ENCODE results near the gene FPR2. TPM values are rescaled to one million over a fixed set of nuclear protein-coding genes. Genes with fewer than 3 reads are reported as not detected.

The FPR2 gene
- total and polyA plus RNA-seq, 10 of the 15 experiments (the other 5 are each of a cell fraction or from before 2014, with no cell fraction given): not detected

DNA sequence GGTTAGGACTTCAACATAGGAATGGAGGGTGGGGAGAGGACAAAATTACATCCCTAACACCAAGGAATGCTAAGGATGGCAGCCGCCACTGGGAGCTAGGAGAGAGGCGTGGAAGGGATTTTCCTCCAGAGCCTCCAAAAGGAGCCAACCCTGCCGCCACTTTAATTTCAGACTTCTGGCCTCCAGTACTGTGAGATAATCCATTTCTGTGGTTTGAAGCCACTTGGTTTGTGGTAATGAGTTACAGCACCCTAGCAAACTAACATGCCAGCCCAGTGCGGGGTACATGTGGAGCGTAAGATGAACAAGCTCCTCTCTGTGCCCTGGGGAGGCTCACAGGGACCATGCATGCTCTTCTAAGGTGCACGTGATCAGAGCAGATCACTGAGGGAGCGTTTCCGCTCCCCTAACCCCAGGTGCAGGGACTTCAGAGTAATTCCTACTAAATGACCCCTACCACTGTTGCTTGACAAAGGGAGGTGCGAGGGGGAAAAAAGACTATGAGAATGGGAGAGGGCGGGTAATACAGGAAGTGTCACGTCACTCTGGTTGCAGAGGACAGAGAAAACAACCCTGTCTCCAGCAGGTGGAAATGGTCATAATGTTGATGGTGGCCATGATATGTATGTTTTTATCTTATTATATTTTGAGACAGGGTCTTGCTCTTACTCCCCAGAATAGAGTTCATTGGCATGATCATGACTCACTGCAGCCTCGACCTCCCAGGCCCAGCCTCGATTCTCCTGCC is 21.3 kb upstream of the FPR2 start:
- in situ Hi-C loops (cut with MboI): no loop called here
- no TSS peak for BruUV-seq (replicated peaks)

More for the DNA sequence above, 21.3 kb upstream of the FPR2 start:
- Histone ChIP-seq H3K4me3 (no peak overlapping the region), H3K4me2 (ENCODE audit: control insufficient read depth, insufficient read depth) (no peak overlapping the region), H3K4me1 (ENCODE audit: control insufficient read depth, insufficient read depth, low read length) (no peaks in the 10 kb centered on the region), H3K36me3 (ENCODE audit: control insufficient read depth in 2 of 2, insufficient read depth in 2 of 2, low read length in 1 of 2) (no peaks in the 10 kb centered on the region), H3K27me3 (replicated peaks in 1 of 2; ENCODE audit: control insufficient read depth in 2 of 2, insufficient read depth in 2 of 2, low read length in 1 of 2) (no peaks in the 10 kb centered on the region), H4K20me1 (ENCODE audit: control insufficient read depth, insufficient read depth) (no peaks in the 10 kb centered on the region), H3K9me3 (replicated peaks; ENCODE audit: control insufficient read depth, insufficient read depth, low read length) (no peaks in the 10 kb centered on the region; the same call in 2 of the 3 replicates), H2AFZ (ENCODE audit: control insufficient read depth, low read depth, low read length) (no peak overlapping the region), H3K9ac (ENCODE audit: control insufficient read depth, insufficient read depth, low read length) (no peak overlapping the region), H3K79me2 (ENCODE audit: control insufficient read depth, insufficient read depth, low read length) (no peaks in the 10 kb centered on the region), H3K27ac (ENCODE audit: control insufficient read depth, insufficient read depth) (no peak overlapping the region)
- ChIA-PET RAD21 (ENCODE audit: unreplicated experiment) (no interaction called here), CTCF (no interaction called here), POLR2A (no interaction called here), SMC1A (ENCODE audit: uncharacterized antibody, unreplicated experiment) (no interaction called here)
- intact Hi-C loops (cut with micrococcal nuclease; ENCODE audit: unreplicated experiment): no loop called here
- ATAC-seq (no peak), DNase-seq (ENCODE audit: low read depth, low spot score) (no peak), FAIRE-seq (no peak)
- TF ChIP-seq, protein P1, sequence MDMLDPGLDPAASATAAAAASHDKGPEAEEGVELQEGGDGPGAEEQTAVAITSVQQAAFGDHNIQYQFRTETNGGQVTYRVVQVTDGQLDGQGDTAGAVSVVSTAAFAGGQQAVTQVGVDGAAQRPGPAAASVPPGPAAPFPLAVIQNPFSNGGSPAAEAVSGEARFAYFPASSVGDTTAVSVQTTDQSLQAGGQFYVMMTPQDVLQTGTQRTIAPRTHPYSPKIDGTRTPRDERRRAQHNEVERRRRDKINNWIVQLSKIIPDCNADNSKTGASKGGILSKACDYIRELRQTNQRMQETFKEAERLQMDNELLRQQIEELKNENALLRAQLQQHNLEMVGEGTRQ (IDR thresholded peaks at IDR 0.05; ENCODE audit: borderline replicate concordance, low read depth, low read length): no peak
- TF ChIP-seq, protein P2, sequence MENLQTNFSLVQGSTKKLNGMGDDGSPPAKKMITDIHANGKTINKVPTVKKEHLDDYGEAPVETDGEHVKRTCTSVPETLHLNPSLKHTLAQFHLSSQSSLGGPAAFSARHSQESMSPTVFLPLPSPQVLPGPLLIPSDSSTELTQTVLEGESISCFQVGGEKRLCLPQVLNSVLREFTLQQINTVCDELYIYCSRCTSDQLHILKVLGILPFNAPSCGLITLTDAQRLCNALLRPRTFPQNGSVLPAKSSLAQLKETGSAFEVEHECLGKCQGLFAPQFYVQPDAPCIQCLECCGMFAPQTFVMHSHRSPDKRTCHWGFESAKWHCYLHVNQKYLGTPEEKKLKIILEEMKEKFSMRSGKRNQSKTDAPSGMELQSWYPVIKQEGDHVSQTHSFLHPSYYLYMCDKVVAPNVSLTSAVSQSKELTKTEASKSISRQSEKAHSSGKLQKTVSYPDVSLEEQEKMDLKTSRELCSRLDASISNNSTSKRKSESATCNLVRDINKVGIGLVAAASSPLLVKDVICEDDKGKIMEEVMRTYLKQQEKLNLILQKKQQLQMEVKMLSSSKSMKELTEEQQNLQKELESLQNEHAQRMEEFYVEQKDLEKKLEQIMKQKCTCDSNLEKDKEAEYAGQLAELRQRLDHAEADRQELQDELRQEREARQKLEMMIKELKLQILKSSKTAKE (IDR thresholded peaks at IDR 0.05; ENCODE audit: low read depth, poor library complexity, severe bottlenecking): no peak
- TF ChIP-seq POLR2AphosphoS5 (IDR thresholded peaks at IDR 0.05; ENCODE audit: low read length) (no peak), MEF2A (IDR thresholded peaks at IDR 0.05; ENCODE audit: insufficient read depth, low read depth, low read length) (no peak), GATAD2B (conservative IDR thresholded peaks at IDR 0.05; ENCODE audit: low read depth) (no peak), IKZF1 (conservative IDR thresholded peaks at IDR 0.05) (no peak), SREBF2 (IDR thresholded peaks at IDR 0.05; ENCODE audit: low read length) (no peak)
- TF ChIP-seq, protein P3, sequence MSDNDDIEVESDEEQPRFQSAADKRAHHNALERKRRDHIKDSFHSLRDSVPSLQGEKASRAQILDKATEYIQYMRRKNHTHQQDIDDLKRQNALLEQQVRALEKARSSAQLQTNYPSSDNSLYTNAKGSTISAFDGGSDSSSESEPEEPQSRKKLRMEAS (IDR thresholded peaks at IDR 0.05; ENCODE audit: low read depth, low read length): no peak
- TF ChIP-seq, protein P4, sequence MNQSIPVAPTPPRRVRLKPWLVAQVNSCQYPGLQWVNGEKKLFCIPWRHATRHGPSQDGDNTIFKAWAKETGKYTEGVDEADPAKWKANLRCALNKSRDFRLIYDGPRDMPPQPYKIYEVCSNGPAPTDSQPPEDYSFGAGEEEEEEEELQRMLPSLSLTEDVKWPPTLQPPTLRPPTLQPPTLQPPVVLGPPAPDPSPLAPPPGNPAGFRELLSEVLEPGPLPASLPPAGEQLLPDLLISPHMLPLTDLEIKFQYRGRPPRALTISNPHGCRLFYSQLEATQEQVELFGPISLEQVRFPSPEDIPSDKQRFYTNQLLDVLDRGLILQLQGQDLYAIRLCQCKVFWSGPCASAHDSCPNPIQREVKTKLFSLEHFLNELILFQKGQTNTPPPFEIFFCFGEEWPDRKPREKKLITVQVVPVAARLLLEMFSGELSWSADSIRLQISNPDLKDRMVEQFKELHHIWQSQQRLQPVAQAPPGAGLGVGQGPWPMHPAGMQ (IDR thresholded peaks at IDR 0.05; ENCODE audit: borderline replicate concordance): no peak
- WGBS (ENCODE audit: insufficient coverage, insufficient replicate concordance, low lambda C conversion rate, missing lambda C conversion rate): 25% methylated on average over 13 of the region's 13 CpGs

Data from GM12878 (cell line).